Stimulated activated CD8-positive, alpha-beta memory T cell treated with anti-CD3 and anti-CD28 coated beads, Interleukin-4, amount 100 ng/mL, for 48 hours (primary cell): ENCODE results near the gene KAZN.
A peak's percentile ranks its signal among the peaks of the same experiment; 100 is the strongest.

ENCODE experiments used
- DNase-seq: peaks from one replicate; pipeline ENCODE4 v3.0.0-alpha.2; 2020

The KAZN gene

DNA sequence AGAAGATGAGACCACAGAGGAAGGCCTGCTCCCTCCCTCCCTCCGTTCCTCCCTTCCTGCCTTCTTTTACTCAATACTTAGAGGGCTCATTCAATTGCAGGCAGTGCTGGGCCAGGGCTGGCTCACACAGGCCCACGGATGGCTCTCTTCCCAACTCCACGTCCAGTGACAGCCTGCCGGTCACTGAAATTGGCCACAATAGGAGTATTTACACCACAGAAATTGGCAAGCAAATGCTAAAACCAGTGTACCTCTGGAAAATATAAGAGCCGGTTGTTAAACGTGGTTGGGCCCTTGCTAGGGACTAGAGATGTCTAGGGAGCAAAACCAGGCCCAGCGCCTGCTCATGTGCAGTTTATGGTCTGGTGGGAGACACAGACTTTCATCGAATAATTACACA lies 482.6 kb downstream of the KAZN start:
- no peak for DNase-seq

DNA sequence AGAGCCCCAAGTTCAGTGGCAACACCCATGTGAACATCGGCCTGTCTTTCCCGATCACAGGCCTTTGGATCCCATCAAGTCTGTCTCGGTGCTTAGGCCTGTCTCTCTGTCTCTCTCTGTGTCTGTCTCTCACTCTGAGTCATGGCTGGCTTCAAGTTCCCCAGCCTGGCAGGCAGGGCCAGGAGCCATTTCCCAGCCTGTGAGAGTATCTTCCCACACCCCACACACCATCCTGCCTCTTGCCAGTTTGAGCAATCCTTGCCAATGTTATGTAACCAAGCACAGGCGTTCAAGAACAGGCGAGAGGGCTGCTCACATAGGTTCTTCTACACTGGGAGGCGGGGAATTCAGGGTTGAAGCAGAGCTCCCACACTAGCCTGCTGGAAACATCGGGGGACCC lies 485.1 kb downstream of the KAZN start:
- no peak for DNase-seq

GRCh38 chr1:15088281-15088971 lies 489.9 kb downstream of the KAZN start:
- no peak for DNase-seq

GRCh38 chr1:15089258-15089992 lies 490.9 kb downstream of the KAZN start:
- no peak for DNase-seq

- DNase-seq: peak; percentile 31
Observed at GRCh38 chr1:15090373-15090772, 491.9 kb downstream of the KAZN start.

GRCh38 chr1:15094056-15094455 lies 495.6 kb downstream of the KAZN start:
- no peak for DNase-seq

DNA sequence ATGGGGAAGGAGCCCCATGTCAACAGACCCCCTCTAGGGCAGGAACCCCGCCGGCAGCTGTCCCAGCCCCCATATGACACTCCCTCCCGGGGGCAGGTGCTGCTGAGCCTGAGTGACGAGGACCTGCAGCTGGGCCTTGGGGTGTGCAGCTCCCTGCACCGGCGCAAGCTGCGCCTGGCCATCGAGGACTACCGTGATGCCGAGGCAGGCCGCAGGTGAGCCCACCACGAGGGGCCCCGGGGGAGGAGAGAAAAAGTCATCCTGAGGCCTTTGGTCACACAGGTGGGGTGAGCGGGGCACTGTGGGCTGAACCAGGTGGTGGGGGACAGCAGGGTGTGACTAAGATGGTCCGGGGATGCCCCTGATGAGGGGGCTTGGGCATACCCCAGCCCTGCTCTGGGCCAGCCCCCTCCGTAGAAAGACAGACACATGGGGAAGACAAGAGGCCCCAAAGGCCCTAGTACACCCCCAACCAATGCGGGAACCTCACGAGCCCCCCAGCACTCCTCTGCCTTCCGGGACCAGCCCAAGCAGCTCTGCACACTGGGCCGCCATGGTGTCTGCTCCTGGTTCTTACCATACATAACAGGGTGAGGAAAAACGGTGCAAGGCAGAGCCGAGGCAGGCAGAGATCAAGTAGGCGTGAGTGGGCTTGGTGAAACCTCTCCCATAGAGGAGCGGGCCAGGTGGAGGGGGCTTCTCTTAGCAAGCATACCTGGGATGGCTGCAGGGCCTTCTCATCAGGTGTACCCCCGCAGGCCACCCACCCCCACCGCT lies 496.4 kb downstream of the KAZN start:
- no peak for DNase-seq

DNA sequence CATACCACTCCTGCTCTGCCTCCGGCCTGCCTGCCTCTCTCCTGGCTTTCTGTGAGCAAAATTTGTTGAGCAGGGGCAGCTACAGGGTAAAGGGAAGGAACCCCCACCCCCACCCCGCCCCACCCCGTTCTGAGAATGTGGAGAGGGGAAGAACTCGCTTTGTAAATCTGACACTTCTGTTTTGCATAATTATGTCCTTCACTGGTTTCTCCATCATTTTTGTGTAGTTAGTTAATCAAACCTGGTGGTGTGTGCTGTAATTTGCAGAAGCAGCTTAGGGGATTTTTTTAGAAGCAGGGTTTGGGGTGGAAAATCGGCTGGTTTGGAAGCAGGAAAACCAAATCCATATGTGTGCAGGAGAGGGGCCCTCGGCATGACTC lies 497.0 kb downstream of the KAZN start:
- DNase-seq: no peak

DNA sequence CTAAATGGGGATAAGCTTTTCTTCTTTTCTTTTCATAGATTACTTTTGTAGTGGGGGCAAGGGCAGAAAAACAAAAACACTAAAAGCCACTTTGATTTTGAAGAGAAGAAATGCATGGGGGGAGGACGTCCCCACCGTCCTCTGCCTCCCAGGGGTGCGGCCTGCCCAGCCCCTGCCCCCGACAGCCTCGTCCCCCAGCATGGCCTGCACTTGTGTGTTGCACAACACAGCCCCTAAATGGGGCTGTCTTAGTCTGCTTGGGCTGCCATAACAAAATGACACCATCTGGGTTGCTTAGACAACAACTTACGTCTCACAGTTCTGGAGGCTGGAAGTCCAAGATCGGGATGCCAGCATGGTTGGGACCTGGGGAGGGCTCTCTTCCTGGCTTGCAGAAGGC lies 497.8 kb downstream of the KAZN start:
- no peak for DNase-seq

DNA sequence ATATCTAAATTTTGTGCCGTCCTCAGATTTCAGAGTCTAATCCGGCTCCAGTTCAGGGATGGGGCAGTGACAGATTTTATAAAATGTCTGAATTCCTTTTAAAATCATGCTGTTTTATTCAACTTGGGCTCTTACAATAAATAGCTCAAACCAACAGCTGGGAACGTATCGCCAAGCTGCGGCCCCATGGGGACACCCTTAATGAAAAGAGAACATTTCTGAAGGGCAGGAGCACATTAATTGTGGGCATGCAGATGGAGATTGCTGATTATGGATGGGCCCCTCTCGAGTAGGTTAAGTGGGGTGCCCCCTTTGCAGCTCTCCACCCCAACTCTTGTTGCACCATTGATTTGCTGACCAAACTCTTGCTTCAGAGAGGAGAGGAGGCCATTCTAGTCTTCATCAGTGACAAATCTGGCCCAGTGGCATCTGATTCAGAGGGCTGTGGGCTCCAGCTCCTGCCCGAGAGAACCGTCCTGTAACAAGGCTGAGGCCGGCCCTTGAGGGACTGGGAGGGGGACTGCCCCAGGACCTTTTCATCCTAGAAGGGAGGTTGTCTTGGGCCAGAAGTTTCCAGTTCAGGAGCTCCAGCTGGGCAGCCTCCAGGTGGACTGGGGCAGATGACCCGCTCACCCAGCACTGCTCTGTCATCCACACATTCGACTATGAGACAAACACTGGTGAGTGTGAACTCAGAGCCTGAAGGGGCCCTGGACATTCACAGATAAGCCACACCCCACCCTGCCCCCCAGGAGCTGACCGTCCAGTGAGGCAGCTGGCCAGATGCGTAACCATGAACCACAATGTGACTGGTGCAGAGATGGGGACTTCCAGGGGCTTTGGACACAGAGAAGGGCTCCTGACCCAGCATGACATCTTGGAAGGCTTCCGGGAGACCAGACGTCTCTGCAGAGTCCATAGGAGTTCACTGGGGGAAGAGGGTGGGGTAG lies 500.0 kb downstream of the KAZN start:
- DNase-seq: no peak

DNA sequence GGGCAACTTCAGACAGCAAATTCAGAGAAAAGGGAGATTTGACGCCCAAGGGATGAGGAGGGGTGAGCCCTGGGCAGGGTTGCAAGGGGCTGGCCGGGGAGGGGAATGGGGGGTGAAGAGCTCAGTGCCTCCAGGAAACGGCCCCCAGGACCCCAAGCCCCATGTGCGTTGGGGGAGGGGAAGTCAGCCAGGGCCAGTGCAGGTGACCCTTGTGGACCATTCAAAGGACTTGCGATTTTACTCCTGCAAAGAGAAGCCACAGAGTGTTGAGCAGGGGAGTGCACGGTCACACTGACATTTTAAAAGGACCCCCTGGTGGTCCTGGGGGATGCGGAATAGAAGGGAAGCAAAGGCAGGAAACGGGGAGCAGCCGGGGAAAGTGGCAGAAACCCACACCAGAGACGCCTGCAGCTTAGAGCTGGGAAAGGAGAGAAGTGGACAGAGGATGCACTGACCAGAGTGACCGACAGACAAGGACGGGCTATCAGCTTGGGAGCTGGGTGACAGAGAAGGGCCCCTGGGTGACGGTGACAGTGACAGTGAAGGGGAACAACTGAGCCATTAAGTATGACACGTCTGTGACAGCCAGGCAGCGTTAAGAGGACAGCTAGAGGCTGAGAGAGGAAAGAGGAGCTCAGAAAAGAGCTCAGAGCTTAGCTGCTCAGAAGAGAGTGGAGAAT lies 501.1 kb downstream of the KAZN start:
- DNase-seq: no peak

DNA sequence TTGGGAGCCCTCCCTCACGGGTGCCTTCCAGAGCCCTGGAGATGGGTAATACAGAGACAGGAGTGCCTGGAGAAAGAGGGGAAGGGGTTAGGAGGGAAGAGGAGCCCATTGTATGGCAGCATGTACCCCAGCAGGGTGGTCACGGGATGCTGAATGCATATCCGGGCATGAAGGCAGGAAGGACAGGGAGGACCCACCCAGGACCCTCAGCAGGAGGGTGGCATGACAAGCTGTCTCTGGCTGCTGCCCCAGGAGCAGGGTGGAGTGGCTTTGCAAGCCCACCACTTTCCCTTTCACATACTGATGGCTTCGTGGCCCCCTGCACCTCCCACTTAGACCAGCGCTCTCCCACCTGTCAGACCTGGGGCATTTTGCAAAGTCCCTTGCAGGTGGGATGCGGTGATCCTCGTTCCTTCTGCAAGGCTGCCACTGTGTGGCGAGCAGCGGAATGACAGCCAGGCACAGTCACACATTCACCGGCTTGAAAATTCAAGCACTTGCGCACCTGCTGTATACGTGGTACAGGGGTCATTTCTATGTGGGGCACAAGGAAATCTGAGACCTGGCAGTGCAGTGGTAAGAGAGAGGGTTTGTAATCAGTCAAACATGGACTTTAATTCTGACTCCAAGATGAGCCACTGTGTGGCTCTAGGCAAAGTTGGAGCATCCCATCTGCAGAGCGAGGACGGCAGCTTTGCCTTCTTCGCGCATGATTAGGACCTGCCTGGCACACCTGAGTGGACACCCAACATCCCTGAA lies 501.8 kb downstream of the KAZN start:
- DNase-seq: peak; percentile 73

DNA sequence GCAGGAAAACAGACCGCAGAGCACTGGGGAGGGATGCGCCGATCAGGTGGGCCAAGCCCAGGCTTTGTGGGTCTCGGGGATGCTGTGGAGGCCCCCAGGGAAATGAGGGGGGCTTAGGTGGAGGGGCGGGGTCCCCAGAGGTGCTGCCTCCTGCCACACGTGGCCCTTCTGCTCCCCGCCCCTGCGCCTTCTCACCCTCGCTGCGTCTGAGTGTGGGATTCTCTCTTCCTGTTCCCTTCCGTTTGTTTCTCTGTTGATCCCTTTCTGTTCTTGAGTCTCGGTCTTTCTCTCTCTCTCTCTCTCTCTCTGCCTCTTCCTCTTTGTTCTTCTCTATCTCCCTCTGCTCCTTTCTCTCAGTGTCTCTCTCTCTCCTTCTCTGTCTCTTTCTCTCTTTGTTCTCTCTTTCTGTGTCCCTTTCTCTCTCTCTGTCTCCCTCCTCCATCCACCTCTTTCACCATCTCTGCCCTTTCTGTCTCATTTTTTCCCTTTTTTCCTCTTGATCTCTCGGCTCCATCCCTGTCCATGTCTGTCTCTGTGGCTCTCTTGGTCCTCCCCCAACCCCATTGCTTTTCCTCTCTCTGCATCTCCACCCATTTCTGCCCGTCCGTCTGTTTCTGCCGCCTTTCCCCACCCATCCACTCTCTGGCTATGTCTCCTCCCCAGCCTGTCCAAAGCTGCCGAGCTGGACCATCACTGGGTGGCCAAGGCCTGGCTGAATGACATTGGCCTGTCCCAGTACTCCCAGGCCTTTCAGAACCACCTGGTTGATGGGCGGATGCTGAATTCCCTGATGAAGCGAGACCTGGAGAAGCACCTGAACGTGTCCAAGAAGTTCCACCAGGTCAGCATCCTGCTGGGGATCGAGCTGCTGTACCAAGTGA lies 502.6 kb downstream of the KAZN start:
- DNase-seq: no peak

DNA sequence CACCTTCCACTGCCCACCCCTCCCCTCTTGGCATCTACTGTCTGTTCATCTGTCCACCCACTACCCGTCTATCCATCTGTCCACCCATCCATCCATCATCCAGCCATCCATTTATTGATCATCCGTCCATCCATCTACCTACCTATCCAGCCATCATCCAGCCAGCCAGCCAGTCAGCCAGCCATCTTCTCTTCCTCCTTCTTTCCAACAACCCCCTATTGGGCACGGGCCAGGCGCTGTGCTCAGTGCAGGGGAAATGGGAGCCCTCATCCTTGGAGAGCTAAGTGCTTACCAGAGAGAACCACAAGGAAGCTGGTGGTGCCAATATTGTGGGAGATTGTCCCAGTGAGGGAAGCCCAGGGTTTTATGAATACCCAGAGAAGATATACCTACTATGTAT lies 503.3 kb downstream of the KAZN start:
- DNase-seq: no peak

DNA sequence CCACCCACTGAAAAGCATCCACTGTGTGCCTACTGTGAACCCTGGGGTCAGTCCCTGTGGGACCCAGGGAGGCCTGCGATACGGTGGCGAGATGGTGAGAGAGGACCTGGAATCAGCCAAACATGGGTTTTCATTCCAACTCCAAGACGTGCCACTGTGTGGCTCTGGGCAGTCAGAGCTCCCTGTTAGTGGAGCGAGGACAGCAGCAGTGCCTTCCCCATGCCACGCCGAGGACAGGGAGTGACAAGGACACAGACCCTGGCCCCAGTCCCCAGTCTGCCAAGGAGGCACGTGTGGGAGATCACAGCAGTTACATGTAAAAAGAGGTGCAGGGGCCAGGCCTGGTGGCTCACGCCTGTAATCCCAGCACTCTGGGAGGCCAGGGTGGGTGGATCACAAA lies 504.2 kb downstream of the KAZN start:
- DNase-seq: no peak

DNA sequence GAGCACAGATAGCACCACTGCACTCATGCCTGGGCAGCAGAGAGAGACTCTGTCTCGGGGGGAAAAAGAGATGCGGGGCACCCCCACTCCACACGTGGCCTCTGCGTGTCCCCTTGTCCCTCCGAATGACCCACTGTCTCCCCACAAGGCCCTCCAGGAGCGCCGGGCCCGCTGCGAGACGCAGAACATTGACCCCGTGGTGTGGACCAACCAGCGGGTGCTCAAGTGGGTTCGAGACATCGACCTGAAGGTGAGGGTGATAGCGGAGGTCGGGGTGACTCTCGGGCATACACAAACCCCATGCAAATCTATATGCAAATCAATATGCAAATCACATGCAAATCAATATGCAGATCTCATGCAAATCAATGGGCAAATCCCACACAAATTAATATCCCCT lies 504.7 kb downstream of the KAZN start:
- DNase-seq: no peak

DNA sequence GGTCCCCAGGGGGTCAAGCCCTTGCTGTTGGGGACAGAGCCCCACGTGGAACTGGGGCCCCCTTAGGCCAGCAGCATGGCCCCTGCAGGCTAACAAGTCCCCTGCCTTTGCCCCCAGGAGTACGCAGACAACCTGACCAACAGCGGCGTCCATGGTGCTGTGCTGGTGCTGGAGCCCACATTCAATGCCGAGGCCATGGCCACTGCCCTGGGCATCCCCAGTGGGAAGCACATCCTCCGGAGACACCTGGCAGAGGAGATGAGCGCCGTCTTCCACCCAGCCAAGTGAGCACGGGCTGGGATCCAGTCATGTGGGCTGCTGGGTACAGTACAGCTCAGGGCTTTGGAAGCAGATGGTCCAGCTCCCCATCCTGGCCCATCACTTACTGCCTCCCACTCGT lies 505.4 kb downstream of the KAZN start:
- no peak for DNase-seq

- DNase-seq: no peak
Observed at GRCh38 chr1:15104768-15105167, 506.3 kb downstream of the KAZN start.

DNA sequence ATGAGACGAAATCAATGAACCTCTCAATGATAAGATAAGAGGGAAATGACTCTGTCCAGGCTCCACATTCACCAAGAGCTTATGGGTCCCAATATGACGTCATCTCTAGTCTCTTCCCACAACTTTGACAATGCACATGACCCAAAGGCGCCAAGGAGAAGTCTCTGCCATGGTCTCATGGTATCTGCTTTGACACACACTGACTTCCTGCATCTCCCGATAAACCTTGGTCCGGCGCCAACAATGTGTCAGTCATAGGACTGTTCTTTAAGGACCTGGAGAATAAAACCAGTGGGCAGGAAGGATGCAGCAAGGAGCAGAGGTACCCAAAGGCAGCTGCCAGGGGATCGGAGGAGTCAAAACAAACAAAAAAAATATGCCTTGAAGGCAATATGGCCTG lies 508.1 kb downstream of the KAZN start:
- no peak for DNase-seq

DNA sequence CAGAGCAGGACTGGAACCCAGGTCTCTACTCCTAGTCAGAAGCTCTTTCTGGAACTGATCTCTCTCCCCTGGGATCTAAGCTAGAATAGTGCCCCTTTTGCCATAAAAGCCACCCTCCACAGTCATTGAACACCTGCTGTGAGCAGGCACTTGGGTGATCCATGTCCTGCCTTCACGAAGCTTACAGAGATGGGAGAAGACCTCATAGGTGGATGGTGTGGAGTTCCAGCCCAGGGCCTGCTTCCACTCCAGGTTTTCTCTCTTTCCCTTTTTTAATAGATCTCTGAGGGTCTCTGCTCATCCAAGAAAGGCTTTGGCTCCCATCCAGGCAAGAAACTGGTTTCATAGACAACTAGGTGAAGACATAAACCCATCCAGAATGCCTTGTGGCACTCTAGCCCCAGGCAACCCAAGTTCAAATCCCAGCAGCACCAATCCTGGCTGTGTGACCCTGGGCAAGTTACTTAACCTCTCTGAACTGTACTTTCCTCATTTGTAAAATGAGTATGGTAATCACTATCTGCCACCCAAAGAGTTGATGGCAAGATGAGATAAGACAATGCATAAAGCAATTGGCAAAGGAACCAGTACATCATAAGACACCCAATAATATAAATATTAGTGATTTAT lies 508.7 kb downstream of the KAZN start:
- DNase-seq: no peak
